H9 (cell line): ENCODE results near the gene TBCC. TPM values are rescaled to one million over a fixed set of nuclear protein-coding genes. Genes with fewer than 3 reads are reported as not detected.

Experiments
- DNase-seq: peaks from one replicate; pipeline ENCODE4 v3.0.0-alpha.2; 2017
- H2AFZ ChIP-seq: one replicate; pipeline ENCODE4 v1.6.1; 2013; ENCODE audit warnings: mild to moderate bottlenecking, low read length, control low read depth, moderate library complexity
- H2AK5ac ChIP-seq: 2 replicates; pipeline ENCODE4 v1.6.1; 2013; ENCODE audit warnings: low read length, control low read depth, mixed read lengths; ENCODE audit not compliant: insufficient read length
- H2BK120ac ChIP-seq: one replicate; pipeline ENCODE4 v1.6.1; 2013; ENCODE audit warnings: low read depth, mild to moderate bottlenecking, low read length, control low read depth, inconsistent platforms; ENCODE audit not compliant: poor library complexity, severe bottlenecking
- H2BK12ac ChIP-seq: 2 replicates; pipeline ENCODE4 v1.6.1; 2013; ENCODE audit warnings: low read length, control low read depth, mixed read lengths, low read depth; ENCODE audit not compliant: insufficient read length
- H2BK15ac ChIP-seq: 2 replicates; pipeline ENCODE4 v1.6.1; 2013; ENCODE audit warnings: low read depth, low read length, control low read depth
- H2BK20ac ChIP-seq: one replicate; pipeline ENCODE4 v1.6.1; 2013; ENCODE audit warnings: low read depth, mild to moderate bottlenecking, low read length, control low read depth, inconsistent platforms; ENCODE audit not compliant: poor library complexity, severe bottlenecking
- H2BK5ac ChIP-seq: 2 replicates; pipeline ENCODE4 v1.6.1; 2013; ENCODE audit warnings: low read length, control low read depth, mixed read lengths; ENCODE audit not compliant: insufficient read length
- H3K14ac ChIP-seq: 2 replicates; pipeline ENCODE4 v1.6.1; 2013; ENCODE audit warnings: low read length, control low read depth; ENCODE audit not compliant: insufficient read depth
- H3K18ac ChIP-seq: 2 replicates; pipeline ENCODE4 v1.6.1; 2013; ENCODE audit warnings: low read depth, mild to moderate bottlenecking, mixed read lengths, low read length, control low read depth; ENCODE audit not compliant: insufficient read length
- H3K23ac ChIP-seq: 2 replicates; pipeline ENCODE4 v1.6.1; 2013; ENCODE audit warnings: low read length, control low read depth, mixed read lengths, low read depth; ENCODE audit not compliant: insufficient read length
- H3K23me2 ChIP-seq: 2 replicates; pipeline ENCODE4 v1.6.1; 2013; ENCODE audit warnings: low read depth, mild to moderate bottlenecking, mixed read lengths, low read length, control low read depth; ENCODE audit not compliant: insufficient read length, poor library complexity, severe bottlenecking
- H3K27ac ChIP-seq: 2 replicates; pipeline ENCODE4 v1.5.1; 2013; ENCODE audit warnings: low read length, control low read depth, mixed read lengths, low read depth; ENCODE audit not compliant: insufficient read length
- H3K27me3 ChIP-seq: 2 replicates; pipeline ENCODE4 v1.6.1; 2013; ENCODE audit warnings: low read length, control low read depth, inconsistent platforms; ENCODE audit not compliant: insufficient read depth
- H3K4ac ChIP-seq: 2 replicates; pipeline ENCODE4 v1.6.1; 2013; ENCODE audit warnings: low read depth, mild to moderate bottlenecking, control low read depth, inconsistent platforms, low read length, moderate library complexity
- H3K4me1 ChIP-seq: 2 replicates; pipeline ENCODE4 v1.6.1; 2013; ENCODE audit warnings: low read length, control low read depth, inconsistent platforms; ENCODE audit not compliant: insufficient read depth
- H3K4me2 ChIP-seq: 2 replicates; pipeline ENCODE4 v1.6.1; 2013; ENCODE audit warnings: low read length, control low read depth, mixed read lengths; ENCODE audit not compliant: insufficient read length, insufficient read depth
- H3K56ac ChIP-seq: 2 replicates; pipeline ENCODE4 v1.6.1; 2013; ENCODE audit warnings: low read depth, mild to moderate bottlenecking, mixed read lengths, low read length, control low read depth; ENCODE audit not compliant: insufficient read length
- H3K79me1 ChIP-seq: 2 replicates; pipeline ENCODE4 v1.6.1; 2013; ENCODE audit warnings: low read depth, mild to moderate bottlenecking, moderate library complexity, low read length, control low read depth, inconsistent platforms; ENCODE audit not compliant: insufficient read depth, poor library complexity, severe bottlenecking
- H3K79me2 ChIP-seq: 2 replicates; pipeline ENCODE4 v1.6.1; 2013; ENCODE audit warnings: low read length, control low read depth, inconsistent platforms; ENCODE audit not compliant: insufficient read depth
- H3K9ac ChIP-seq: 2 replicates; pipeline ENCODE4 v1.6.1; 2013; ENCODE audit warnings: low read length, control low read depth, mixed read lengths; ENCODE audit not compliant: insufficient read length; ENCODE audit errors: extremely low read depth
- H3K9me3 ChIP-seq: one replicate; pipeline ENCODE4 v1.6.1; 2013; ENCODE audit warnings: low read depth, low read length, inconsistent platforms; ENCODE audit not compliant: control insufficient read depth
- H3T11ph ChIP-seq: one replicate; pipeline ENCODE4 v1.6.1; 2013; ENCODE audit warnings: mild to moderate bottlenecking, low read length, control low read depth, inconsistent platforms
- H4K20me1 ChIP-seq: one replicate; pipeline ENCODE4 v1.6.1; 2013; ENCODE audit not compliant: control insufficient read depth, insufficient read length, insufficient read depth
- H4K5ac ChIP-seq: 2 replicates; pipeline ENCODE4 v1.6.1; 2013; ENCODE audit warnings: low read depth, mild to moderate bottlenecking, mixed read lengths, low read length, control low read depth; ENCODE audit not compliant: insufficient read length
- H4K8ac ChIP-seq: replicated peaks from 2 replicates; pipeline ENCODE4 v1.6.1; 2013; ENCODE audit warnings: low read length, control low read depth, mixed read lengths, low read depth; ENCODE audit not compliant: insufficient read length
- H4K91ac ChIP-seq: 2 replicates; pipeline ENCODE4 v1.6.1; 2013; ENCODE audit warnings: low read depth, mild to moderate bottlenecking, moderate library complexity, mixed read lengths, low read length, control low read depth; ENCODE audit not compliant: insufficient read length
- H3K27ac Mint-ChIP-seq, 3 experiments: 2 replicates in 2 of 3; 3 replicates in 1 of 3; pipeline ENCODE4 v1.8.0; 2020 to 2021; ENCODE audit warnings: mixed read lengths in 3 of 3, mild to moderate bottlenecking in 1 of 3, moderate library complexity in 1 of 3
- H3K27me3 Mint-ChIP-seq: 2 replicates; pipeline ENCODE4 v1.8.0; 2021; ENCODE audit warnings: low read depth, mild to moderate bottlenecking, moderate library complexity, mixed read lengths
- H3K36me3 Mint-ChIP-seq, 3 experiments: 2 replicates in 2 of 3; 3 replicates in 1 of 3; pipeline ENCODE4 v1.8.0; 2020 to 2021; ENCODE audit warnings: low read depth in 3 of 3, mixed read lengths in 3 of 3; ENCODE audit not compliant: insufficient read depth in 1 of 3
- H3K4me1 Mint-ChIP-seq, 2 experiments: 2 replicates each; pipeline ENCODE4 v1.8.0; 2020; ENCODE audit warnings: mixed read lengths in 2 of 2
- H3K4me3 Mint-ChIP-seq, 2 experiments: 2 replicates in 1 of 2; 3 replicates in 1 of 2; pipeline ENCODE4 v1.8.0; 2020 to 2021; ENCODE audit warnings: mild to moderate bottlenecking in 2 of 2, mixed read lengths in 2 of 2, moderate library complexity in 1 of 2
- H3K9me3 Mint-ChIP-seq, 2 experiments: 2 replicates in 1 of 2; 3 replicates in 1 of 2; pipeline ENCODE4 v1.8.0; 2020; ENCODE audit warnings: mild to moderate bottlenecking in 2 of 2, mixed read lengths in 2 of 2, moderate library complexity in 1 of 2
- CTCF ChIP-seq: fragments of 200-600 bp; sonication (generic); conservative IDR thresholded peaks from 3 replicates; pipeline ENCODE4 v1.8.0; 2021; ENCODE audit warnings: antibody characterized with exemption, mild to moderate bottlenecking
- WGBS: extraction: QIAGEN DNeasy Blood & Tissue Kit; methylation state at CpG from one replicate; pipeline ENCODE4 v1.1.7; 2013; ENCODE audit warnings: missing lambda C conversion rate, low lambda C conversion rate, mixed read lengths; ENCODE audit not compliant: insufficient read length; ENCODE audit errors: extremely low coverage; 5-methylcytosine and 5-hydroxymethylcytosine counted together
- total RNA-seq: library from RNA; stranded (reverse); gene quantifications from 2 replicates; pipeline ENCODE4 v1.2.1, GENCODE V29; 2021

The TBCC gene
- total RNA-seq, 1 experiment from 2014 or later: 25.6 TPM

DNA sequence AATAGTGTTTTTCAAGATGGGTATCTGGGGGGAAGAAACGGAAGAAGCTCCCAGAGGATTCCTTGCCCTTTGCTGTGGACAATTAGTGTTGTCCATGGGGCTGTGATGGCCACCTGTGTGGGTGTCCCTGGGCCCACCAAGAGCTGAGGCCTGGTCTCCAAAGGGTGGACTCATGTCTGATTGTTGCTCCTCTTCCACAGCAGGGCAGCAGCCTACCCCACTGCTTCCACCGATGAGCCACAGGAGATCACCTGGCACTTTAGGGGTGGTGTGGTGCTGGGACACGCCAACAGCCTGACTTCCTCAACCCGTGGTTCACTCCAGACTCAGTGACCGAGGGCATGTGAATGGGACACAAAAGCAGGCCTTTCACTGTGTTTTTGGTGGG is 48.6 kb downstream of the TBCC start:
- no peak overlapping the region for H3K14ac ChIP-seq
- H3K23ac ChIP-seq: no peak overlapping the region
- TF ChIP-seq CTCF: no peak
- H3K4me1 Mint-ChIP-seq: no peaks in the 10 kb centered on the region; a peak in 1 of 4 replicates
- no peak for DNase-seq
- H3K27ac Mint-ChIP-seq: no peak overlapping the region; a peak in 1 of 7 replicates
- no peaks in the 10 kb centered on the region for H3K79me1 ChIP-seq
- no peak overlapping the region for H4K8ac ChIP-seq
- H3K27me3 ChIP-seq: no peaks in the 10 kb centered on the region
- peaks cover 5 to 17% (median 5%) of the 10 kb centered on the region in 3 experiments; a peak in 5 of 7 replicates for H3K36me3 Mint-ChIP-seq
- no peaks in the 10 kb centered on the region for H3K9me3 Mint-ChIP-seq
- no peak overlapping the region for H3T11ph ChIP-seq
- no peak overlapping the region for H2AFZ ChIP-seq
- H3K4me2 ChIP-seq: no peak overlapping the region
- H2BK12ac ChIP-seq: no peak overlapping the region
- H3K56ac ChIP-seq: no peak overlapping the region
- no peak overlapping the region for H3K4me3 Mint-ChIP-seq
- H3K23me2 ChIP-seq: no peaks in the 10 kb centered on the region
- no peaks in the 10 kb centered on the region for H3K4me1 ChIP-seq
- no peak overlapping the region for H4K91ac ChIP-seq
- H2AK5ac ChIP-seq: no peak overlapping the region
- H3K27me3 Mint-ChIP-seq: no peaks in the 10 kb centered on the region
- no peak overlapping the region for H2BK5ac ChIP-seq
- H2BK120ac ChIP-seq: no peak overlapping the region
- no peak overlapping the region for H3K9ac ChIP-seq
- H3K79me2 ChIP-seq: no peaks in the 10 kb centered on the region
- H3K18ac ChIP-seq: no peak overlapping the region
- no CpG with 5 or more reads among the region's 5 CpGs for whole genome bisulfite sequencing
- no peak overlapping the region for H3K4ac ChIP-seq
- H3K9me3 ChIP-seq: no peaks in the 10 kb centered on the region
- H4K5ac ChIP-seq: no peak overlapping the region
- no peaks in the 10 kb centered on the region for H4K20me1 ChIP-seq
- no peak overlapping the region for H2BK15ac ChIP-seq
- no peak overlapping the region for H2BK20ac ChIP-seq
- no peak overlapping the region for H3K27ac ChIP-seq
